Fibroblast of lung (primary cell): ENCODE results near the gene SP5.
"Not testable (repeated sequence)": the region's sequence is repeated elsewhere in the genome, so short reads cannot be mapped to it uniquely, and the experiment has no call there.

Source experiments
- CTCF ChIP-seq, 2 donors: IDR thresholded peaks in 1 of 2; conservative IDR thresholded peaks in 1 of 2; 1 replicate in 1 of 2; 2 replicates in 1 of 2; pipeline ENCODE4 v1.5.1; 2011 to 2012; ENCODE audit warnings: low read length in 2 of 2, control low read depth in 1 of 2, inconsistent platforms in 1 of 2, low read depth in 1 of 2, mild to moderate bottlenecking in 1 of 2
- EZH2 ChIP-seq: IDR thresholded peaks from 2 replicates; pipeline ENCODE4 v1.5.1; 2012; ENCODE audit warnings: low read length, control low read depth, mild to moderate bottlenecking; ENCODE audit errors: missing control alignments

- not testable (repeated sequence) for TF ChIP-seq CTCF (conservative IDR thresholded peaks at IDR 0.05 in 1 of 2, IDR thresholded peaks at IDR 0.05 in 1 of 2; ENCODE audit: low read depth in 1 of 2, low read length in 2 of 2); EZH2
Observed at GRCh38 chr2:170674282-170674681, 40.9 kb upstream of the SP5 start.
